Smooth muscle cell (in vitro differentiated cells): ENCODE results near the gene C3orf80. TPM values are rescaled to one million over a fixed set of nuclear protein-coding genes. Genes with fewer than 3 reads are reported as not detected.
A peak's percentile ranks its signal among the peaks of the same experiment; 100 is the strongest.

Source experiments
- DNase-seq: peaks from one replicate; lab custom pipeline; 2025; ENCODE audit not compliant: unreplicated experiment; lab: John Stamatoyannopoulos, UW
- H2AFZ ChIP-seq: fragments of 200-600 bp; sonication (generic); 2 replicates; pipeline ENCODE4 v1.6.0; 2016; ENCODE audit warnings: antibody characterized with exemption, low read depth, mild to moderate bottlenecking
- H3F3A ChIP-seq: fragments of 200-600 bp; sonication (generic); 2 replicates; pipeline ENCODE4 v1.6.0; 2017; ENCODE audit warnings: antibody characterized with exemption, low read depth
- H3K27ac ChIP-seq: fragments of 200-600 bp; sonication (generic); 2 replicates; pipeline ENCODE4 v1.5.1; 2016; ENCODE audit warnings: low read depth, mild to moderate bottlenecking
- H3K27me3 ChIP-seq: fragments of 200-600 bp; sonication (generic); 2 replicates; pipeline ENCODE4 v1.6.1; 2016; ENCODE audit warnings: low read depth, mild to moderate bottlenecking
- H3K36me3 ChIP-seq: fragments of 200-600 bp; sonication (generic); 2 replicates; pipeline ENCODE4 v1.5.1; 2016; ENCODE audit warnings: low read depth
- H3K4me1 ChIP-seq: fragments of 200-600 bp; sonication (generic); 2 replicates; pipeline ENCODE4 v1.5.1; 2016; ENCODE audit warnings: low read depth
- H3K4me2 ChIP-seq: fragments of 200-600 bp; sonication (generic); 2 replicates; pipeline ENCODE4 v1.6.0; 2016; ENCODE audit warnings: mild to moderate bottlenecking
- H3K4me3 ChIP-seq: fragments of 200-600 bp; sonication (generic); 2 replicates; pipeline ENCODE4 v1.5.1; 2016; ENCODE audit warnings: mild to moderate bottlenecking
- H3K79me2 ChIP-seq: fragments of 200-600 bp; sonication (generic); 2 replicates; pipeline ENCODE4 v1.6.0; 2016; ENCODE audit warnings: low read depth, mild to moderate bottlenecking
- H3K9ac ChIP-seq: fragments of 200-600 bp; sonication (generic); 2 replicates; pipeline ENCODE4 v1.6.0; 2016; ENCODE audit warnings: low read depth
- H3K9me3 ChIP-seq: fragments of 200-600 bp; sonication (generic); replicated peaks from 2 replicates; pipeline ENCODE4 v1.5.1; 2016; ENCODE audit warnings: low read depth
- H4K20me1 ChIP-seq: fragments of 200-600 bp; sonication (generic); 2 replicates; pipeline ENCODE4 v1.6.0; 2016; ENCODE audit warnings: low read depth
- WGBS: methylation state at CpG from one replicate; pipeline ENCODE4 v1.1.7; 2016; ENCODE audit warnings: low lambda C conversion rate; 5-methylcytosine and 5-hydroxymethylcytosine counted together
- polyA plus RNA-seq: library from polyadenylated mRNA; unstranded; fragments of >200 nt; fragmentation: Nextera tagmentation; extraction: Ambion mirVana; gene quantifications from 2 replicates; pipeline ENCODE4 v1.2.1, GENCODE V29; 2016
- total RNA-seq: library from RNA; depleted of rRNA; stranded (reverse); fragments of >200 nt; gene quantifications from 2 replicates; pipeline ENCODE4 v1.2.3, GENCODE V29; 2014
- TF ChIP-seq, protein P1 (sequence below): fragments of 200-600 bp; sonication (generic); IDR thresholded peaks from 2 replicates; pipeline ENCODE4 v1.5.1; 2017; ENCODE audit warnings: borderline replicate concordance, mild to moderate bottlenecking, antibody characterized with exemption; ENCODE audit not compliant: insufficient read depth, poor library complexity, severe bottlenecking

Gene C3orf80
- total and polyA plus RNA-seq, 2 experiments from 2014 or later = 10.2 to 17.5 TPM

DNA sequence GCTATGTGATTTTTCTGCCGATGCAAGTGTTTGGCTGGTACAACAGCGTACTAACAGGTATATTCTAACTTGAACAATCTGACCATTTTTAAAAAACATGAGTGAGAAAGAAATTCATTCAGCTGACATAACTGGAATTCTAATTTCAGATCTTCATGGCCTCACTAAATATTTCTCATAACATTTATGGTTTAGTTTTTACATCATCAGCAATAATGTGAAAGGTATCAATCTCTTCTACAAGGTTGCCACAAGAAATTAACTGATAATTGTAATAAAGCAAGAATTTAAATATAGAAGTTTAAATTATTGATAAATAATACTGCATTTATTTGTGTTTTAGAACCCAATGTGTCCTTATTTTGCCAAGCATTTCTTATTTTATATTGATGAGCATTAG lies 5.2 kb upstream of the C3orf80 start:
- no peaks in the 10 kb centered on the region for H4K20me1 ChIP-seq
- no peak overlapping the region for H2AFZ ChIP-seq
- H3K79me2 ChIP-seq = no peaks in the 10 kb centered on the region
- TF ChIP-seq, protein P1, sequence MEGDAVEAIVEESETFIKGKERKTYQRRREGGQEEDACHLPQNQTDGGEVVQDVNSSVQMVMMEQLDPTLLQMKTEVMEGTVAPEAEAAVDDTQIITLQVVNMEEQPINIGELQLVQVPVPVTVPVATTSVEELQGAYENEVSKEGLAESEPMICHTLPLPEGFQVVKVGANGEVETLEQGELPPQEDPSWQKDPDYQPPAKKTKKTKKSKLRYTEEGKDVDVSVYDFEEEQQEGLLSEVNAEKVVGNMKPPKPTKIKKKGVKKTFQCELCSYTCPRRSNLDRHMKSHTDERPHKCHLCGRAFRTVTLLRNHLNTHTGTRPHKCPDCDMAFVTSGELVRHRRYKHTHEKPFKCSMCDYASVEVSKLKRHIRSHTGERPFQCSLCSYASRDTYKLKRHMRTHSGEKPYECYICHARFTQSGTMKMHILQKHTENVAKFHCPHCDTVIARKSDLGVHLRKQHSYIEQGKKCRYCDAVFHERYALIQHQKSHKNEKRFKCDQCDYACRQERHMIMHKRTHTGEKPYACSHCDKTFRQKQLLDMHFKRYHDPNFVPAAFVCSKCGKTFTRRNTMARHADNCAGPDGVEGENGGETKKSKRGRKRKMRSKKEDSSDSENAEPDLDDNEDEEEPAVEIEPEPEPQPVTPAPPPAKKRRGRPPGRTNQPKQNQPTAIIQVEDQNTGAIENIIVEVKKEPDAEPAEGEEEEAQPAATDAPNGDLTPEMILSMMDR = no peak
- H3K4me1 ChIP-seq = peaks cover 6% of the 10 kb centered on the region
- 95% methylated on average over 2 of the region's 2 CpGs for WGBS
- no peaks in the 10 kb centered on the region for H3K9me3 ChIP-seq
- no peaks in the 10 kb centered on the region for H3K36me3 ChIP-seq
- H3K4me3 ChIP-seq = no peak overlapping the region
- DNase-seq = no peak
- H3K27me3 ChIP-seq = peaks cover 13% of the 10 kb centered on the region
- H3K4me2 ChIP-seq = no peak overlapping the region
- H3K27ac ChIP-seq = no peak overlapping the region
- no peaks in the 10 kb centered on the region for H3F3A ChIP-seq
- H3K9ac ChIP-seq = no peak overlapping the region

DNA sequence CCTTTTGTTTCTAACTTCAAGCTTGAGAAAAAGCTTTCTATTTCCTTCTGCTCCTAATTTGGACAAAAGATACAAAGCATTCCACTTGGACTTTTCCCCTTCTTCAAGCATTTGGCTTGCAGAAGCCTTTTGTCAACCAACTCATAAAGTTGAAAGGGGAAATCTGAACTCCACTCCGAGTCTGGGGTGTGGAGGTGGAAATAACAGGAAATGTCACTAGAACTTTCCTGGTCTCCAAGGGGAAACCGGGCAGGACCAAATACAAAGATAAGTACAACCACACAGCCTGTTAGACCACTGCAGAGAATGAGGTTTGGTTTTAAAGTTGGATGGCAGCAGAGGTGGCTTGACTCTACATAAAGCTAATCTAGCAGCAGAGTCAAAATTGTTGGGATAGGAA lies 4.2 kb upstream of the C3orf80 start:
- no peaks in the 10 kb centered on the region for H3F3A ChIP-seq
- 56% methylated on average over 2 of the region's 2 CpGs for WGBS
- H3K79me2 ChIP-seq = no peaks in the 10 kb centered on the region
- no peak overlapping the region for H3K4me2 ChIP-seq
- H3K36me3 ChIP-seq = no peaks in the 10 kb centered on the region
- H3K27me3 ChIP-seq = peaks cover 20% of the 10 kb centered on the region
- TF ChIP-seq, protein P1 = no peak
- no peak overlapping the region for H3K27ac ChIP-seq
- H2AFZ ChIP-seq = no peak overlapping the region
- H3K9ac ChIP-seq = no peak overlapping the region
- H3K4me3 ChIP-seq = no peak overlapping the region
- H3K4me1 ChIP-seq = peaks cover 6% of the 10 kb centered on the region
- DNase-seq = no peak
- H3K9me3 ChIP-seq = no peaks in the 10 kb centered on the region
- H4K20me1 ChIP-seq = no peaks in the 10 kb centered on the region

DNA sequence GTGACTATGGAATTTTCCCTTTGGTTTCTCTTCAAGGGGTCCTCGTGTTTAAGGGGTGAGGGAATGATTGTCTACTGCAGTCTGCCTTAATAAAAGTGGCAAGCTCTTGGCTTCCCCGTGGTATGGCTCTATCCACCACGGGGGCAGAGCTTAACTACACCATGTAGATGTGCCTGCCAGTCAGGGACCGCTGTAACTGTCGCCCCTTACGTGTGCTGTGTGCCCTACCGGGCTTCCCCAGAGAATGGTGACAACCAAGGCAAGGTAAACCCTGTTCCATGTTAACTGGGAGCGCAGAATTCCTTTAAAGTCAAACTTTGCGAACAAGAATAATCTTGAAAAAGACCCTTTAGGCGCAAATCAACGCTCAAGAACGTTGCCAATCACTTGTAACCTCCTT lies 966 bp upstream of the C3orf80 start:
- Histone ChIP-seq H3K9me3 (no peaks in the 10 kb centered on the region), H3K27ac (no peak overlapping the region), H3K4me1 (peaks cover 8% of the 10 kb centered on the region), H3F3A (no peaks in the 10 kb centered on the region), H3K4me3 (peak overlapping the region; percentile 74), H3K79me2 (peaks cover 14% of the 10 kb centered on the region), H3K4me2 (peak overlapping the region; percentile 96), H3K27me3 (peaks cover 50% of the 10 kb centered on the region), H3K36me3 (no peaks in the 10 kb centered on the region), H2AFZ (no peak overlapping the region), H4K20me1 (no peaks in the 10 kb centered on the region), H3K9ac (no peak overlapping the region)
- WGBS = 18% methylated on average over 12 of the region's 12 CpGs
- TF ChIP-seq, protein P1 = no peak
- DNase-seq = no peak

DNA sequence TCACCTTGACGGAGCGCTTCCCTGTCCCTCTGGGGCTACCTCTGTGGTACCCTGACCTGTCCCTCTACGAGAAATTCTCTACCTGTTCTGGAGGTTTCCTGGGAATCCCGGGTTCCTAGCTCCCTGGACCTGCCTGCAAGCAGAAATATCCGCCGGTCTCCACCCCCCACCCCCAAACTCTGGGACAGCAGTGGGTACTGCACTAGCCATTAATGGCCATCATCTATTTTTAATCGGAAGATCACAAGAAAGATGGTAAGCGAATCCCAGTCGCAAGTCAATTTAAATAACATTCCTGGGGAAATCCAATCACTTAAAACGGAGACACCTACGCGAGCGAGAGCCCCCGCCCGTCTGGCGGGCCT lies 429 bp upstream of the C3orf80 start:
- Histone ChIP-seq H3F3A (no peaks in the 10 kb centered on the region), H3K27ac (no peak overlapping the region), H3K9ac (peak overlapping the region; percentile 31), H4K20me1 (no peaks in the 10 kb centered on the region), H3K4me3 (peak overlapping the region; percentile 74), H3K36me3 (no peaks in the 10 kb centered on the region), H3K79me2 (peaks cover 14% of the 10 kb centered on the region), H3K9me3 (no peaks in the 10 kb centered on the region), H3K4me1 (peaks cover 8% of the 10 kb centered on the region), H3K27me3 (peaks cover 50% of the 10 kb centered on the region), H2AFZ (peak overlapping the region; percentile 91), H3K4me2 (peak overlapping the region; percentile 96)
- WGBS = 3% methylated on average over 16 of the region's 16 CpGs
- TF ChIP-seq, protein P1 = no peak
- no peak for DNase-seq
